GM12878 (cell line): ENCODE data around the gene C3orf70. TPM values are rescaled to one million over a fixed set of nuclear protein-coding genes. Genes with fewer than 3 reads are reported as not detected.
A peak's percentile ranks its signal among the peaks of the same experiment; 100 is the strongest.

Experiments used
- ATAC-seq: fragments of 200-7000 bp; cut with Tn5 transposase; 3 replicates; pipeline ENCODE4 v1.9.1; 2020; ENCODE audit warnings: mild to moderate bottlenecking, moderate library complexity
- BruUV-seq: library from RNA; stranded (reverse); fragments of 400-500 nt; replicated peaks from 2 replicates; lab custom pipeline; 2021; lab: Mats Ljungman, UMichigan
- CTCF ChIA-PET: fragments of 300-600 bp; sonication (Branson Sonifier 250); formaldehyde crosslinking; extraction: SDS; loops from one replicate; lab custom pipeline; 2021; ENCODE audit warnings: inconsistent platforms; lab: Yijun Ruan, JAX
- POLR2A ChIA-PET: fragments of 350-600 bp; formaldehyde crosslinking; extraction: SDS; loops from one replicate; lab custom pipeline; 2021; ENCODE audit warnings: inconsistent platforms; lab: Charles Lee
- RAD21 ChIA-PET: fragments of 300-600 bp; sonication (Branson Sonifier 250); formaldehyde crosslinking; loops from one replicate; lab custom pipeline; 2023; ENCODE audit warnings: antibody characterized with exemption; ENCODE audit not compliant: unreplicated experiment; lab: Charles Lee
- SMC1A ChIA-PET: fragments of 300-600 bp; sonication (Branson Sonifier 250); formaldehyde crosslinking; loops from one replicate; lab custom pipeline; 2023; ENCODE audit not compliant: unreplicated experiment, uncharacterized antibody; lab: Charles Lee
- DNase-seq: peaks from one replicate; pipeline ENCODE4 v3.0.0-alpha.2; 2011; ENCODE audit warnings: low read depth, low spot score
- FAIRE-seq: peaks from 3 replicates; lab custom pipeline; 2011; peaks lifted over from hg19 to GRCh38; lab: Jason Lieb, UNC
- H2AFZ ChIP-seq: 2 replicates; pipeline ENCODE4 v1.6.0; 2011; ENCODE audit warnings: low read depth, low read length, control low read depth; ENCODE audit not compliant: control insufficient read depth
- H3K27ac ChIP-seq: 2 replicates; pipeline ENCODE4 v1.5.1; 2011; ENCODE audit warnings: control low read depth; ENCODE audit not compliant: control insufficient read depth, insufficient read depth
- H3K27me3 ChIP-seq, 2 experiments: replicated peaks in 1 of 2; 2 replicates each; pipeline versions ENCODE4 v1.6.0 to v1.6.1; 2011; ENCODE audit warnings: low read length in 1 of 2; ENCODE audit not compliant: control insufficient read depth in 2 of 2, insufficient read depth in 2 of 2
- H3K36me3 ChIP-seq, 2 experiments: 2 replicates each; pipeline ENCODE4 v1.5.1; 2011; ENCODE audit warnings: low read length in 1 of 2; ENCODE audit not compliant: control insufficient read depth in 2 of 2, insufficient read depth in 2 of 2
- H3K4me1 ChIP-seq: 2 replicates; pipeline ENCODE4 v1.6.1; 2011; ENCODE audit warnings: mild to moderate bottlenecking, low read length, moderate library complexity, mixed read lengths; ENCODE audit not compliant: control insufficient read depth, insufficient read depth
- H3K4me2 ChIP-seq: 2 replicates; pipeline ENCODE4 v1.6.0; 2011; ENCODE audit warnings: control low read depth; ENCODE audit not compliant: control insufficient read depth, insufficient read depth
- H3K4me3 ChIP-seq: fragments of 200-600 bp; sonication (generic); 2 replicates; pipeline ENCODE4 v1.5.1; 2016
- H3K79me2 ChIP-seq: 2 replicates; pipeline ENCODE4 v1.6.0; 2011; ENCODE audit warnings: low read length; ENCODE audit not compliant: control insufficient read depth, insufficient read depth
- H3K9ac ChIP-seq: 2 replicates; pipeline ENCODE4 v1.8.0; 2011; ENCODE audit warnings: low read length, control low read depth, mixed read lengths; ENCODE audit not compliant: control insufficient read depth, insufficient read depth
- H3K9me3 ChIP-seq: replicated peaks from 3 replicates; pipeline ENCODE4 v1.5.1; 2011; ENCODE audit warnings: mild to moderate bottlenecking, low read length; ENCODE audit not compliant: control insufficient read depth, insufficient read depth
- H4K20me1 ChIP-seq: 2 replicates; pipeline ENCODE4 v1.6.0; 2011; ENCODE audit not compliant: control insufficient read depth, insufficient read depth
- BCL3 ChIP-seq: IDR thresholded peaks from 2 replicates; pipeline ENCODE4 v1.6.1; 2011; ENCODE audit warnings: borderline replicate concordance, low read depth, mild to moderate bottlenecking, moderate library complexity, low read length; ENCODE audit not compliant: insufficient read depth, poor library complexity, severe bottlenecking
- CREM ChIP-seq: IDR thresholded peaks from 2 replicates; pipeline ENCODE4 v1.6.1; 2014; ENCODE audit warnings: antibody characterized with exemption, low read depth
- CTCF ChIP-seq, 3 experiments: IDR thresholded peaks in 2 of 3; conservative IDR thresholded peaks in 1 of 3; 2 replicates each; pipeline ENCODE4 v1.5.1; 2011; ENCODE audit warnings: low read depth in 3 of 3, low read length in 3 of 3, mild to moderate bottlenecking in 3 of 3, control low read depth in 2 of 3, moderate library complexity in 2 of 3, inconsistent platforms in 1 of 3, mixed read lengths in 1 of 3; ENCODE audit not compliant: control insufficient read depth in 2 of 3, insufficient read depth in 1 of 3; ENCODE audit errors: extremely low read depth in 1 of 3
- MEF2B ChIP-seq: fragments of 450-650 bp; IDR thresholded peaks from 2 replicates; pipeline ENCODE4 v1.6.1; 2018; ENCODE audit warnings: mild to moderate bottlenecking, moderate library complexity; ENCODE audit not compliant: partially characterized antibody, poor library complexity, severe bottlenecking
- MTA2 ChIP-seq: fragments of 450-650 bp; IDR thresholded peaks from 2 replicates; pipeline ENCODE4 v1.6.1; 2016; ENCODE audit warnings: low read depth, mild to moderate bottlenecking, moderate library complexity
- MTA3 ChIP-seq: IDR thresholded peaks from 2 replicates; pipeline ENCODE4 v1.6.1; 2012; ENCODE audit warnings: low read length, inconsistent platforms, borderline replicate concordance
- NBN ChIP-seq: fragments of 450-650 bp; IDR thresholded peaks from 2 replicates; pipeline ENCODE4 v1.6.1; 2016
- STAT3 ChIP-seq: IDR thresholded peaks from 2 replicates; pipeline ENCODE4 v1.6.1; 2011; ENCODE audit warnings: low read depth, low read length, improper control_type of control experiment
- ZNF24 ChIP-seq: fragments of 450-650 bp; IDR thresholded peaks from 2 replicates; pipeline ENCODE4 v1.6.1; 2017; ENCODE audit warnings: antibody characterized with exemption, mild to moderate bottlenecking
- WGBS: methylation state at CpG from one replicate; pipeline ENCODE4 v1.1.6; 2016; ENCODE audit warnings: low lambda C conversion rate; ENCODE audit not compliant: insufficient replicate concordance, insufficient coverage; ENCODE audit errors: missing lambda C conversion rate; 5-methylcytosine and 5-hydroxymethylcytosine counted together
- in situ Hi-C: fragments of 300-500 bp; cut with MboI; formaldehyde crosslinking; loops from 9 replicates; pipeline ENCODE4 v1.14.3; 2018; ENCODE audit warnings: mixed read lengths
- intact Hi-C: fragments of 100-400 bp; cut with micrococcal nuclease; formaldehyde crosslinking; loops from one replicate; pipeline ENCODE4 v1.14.2; 2022; ENCODE audit not compliant: unreplicated experiment
- polyA plus RNA-seq, 11 experiments: library from polyadenylated mRNA; depleted of rRNA in 4 of 11; unstranded in 6 of 11; stranded (reverse) in 5 of 11; fragments of >200 nt; fragmentation: Nextera tagmentation in 4 of 11; fragmentation: Illumina TruSeq in 1 of 11; extraction: Ambion mirVana in 4 of 11; extraction: Trizol in 1 of 11; gene quantifications; 1 replicate in 1 of 11; 2 replicates in 10 of 11; pipeline versions ENCODE4 v1.2.1 to v1.2.3, GENCODE V29; 2011 to 2016; ENCODE audit warnings: inconsistent platforms in 2 of 11, missing spikeins in 2 of 11, low read depth in 1 of 11
- total RNA-seq, 4 experiments: library from RNA; depleted of rRNA in 3 of 4; stranded (reverse); fragments of >200 nt in 3 of 4; fragmentation: Illumina TruSeq in 1 of 4; extraction: Trizol in 1 of 4; gene quantifications; 2 replicates each; pipeline versions ENCODE4 v1.2.1 to v1.2.3, GENCODE V29; 2013 to 2021
- TF ChIP-seq, protein P1 (sequence below): IDR thresholded peaks from 2 replicates; pipeline ENCODE4 v1.6.1; 2012; ENCODE audit warnings: low read depth, low read length, improper control_type of control experiment

Gene C3orf70
- total and polyA plus RNA-seq, 10 of the 15 experiments (the other 5 are each of a cell fraction or from before 2014, with no cell fraction given): 0.03 to 0.04 TPM; not detected in 8

DNA sequence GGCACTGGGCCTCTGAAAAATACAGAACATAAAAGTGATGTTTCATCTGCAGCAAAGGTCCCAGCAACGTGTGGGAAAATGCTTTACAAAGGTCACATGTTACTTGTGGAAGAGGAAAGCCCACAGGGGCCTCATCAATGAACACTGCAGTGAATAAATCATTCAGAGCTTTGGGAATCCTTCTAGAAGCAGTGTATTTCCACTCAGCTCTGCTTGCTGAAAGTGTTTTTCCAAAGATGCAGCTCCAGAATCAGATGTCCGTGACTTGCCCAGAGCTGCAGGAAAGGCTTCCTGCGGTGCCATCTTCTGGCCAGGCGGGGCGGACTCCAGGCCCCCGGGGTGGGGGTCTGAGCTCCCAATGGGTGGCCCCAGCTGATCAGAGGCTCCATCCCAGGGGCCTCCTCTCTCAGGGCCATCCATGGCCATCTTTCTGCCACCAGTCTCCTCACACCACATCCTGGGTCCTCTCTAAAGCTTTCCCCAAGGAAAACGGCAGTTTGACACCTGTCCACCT, 81.5 kb downstream of the C3orf70 start (continued):
- TF ChIP-seq, protein P1, sequence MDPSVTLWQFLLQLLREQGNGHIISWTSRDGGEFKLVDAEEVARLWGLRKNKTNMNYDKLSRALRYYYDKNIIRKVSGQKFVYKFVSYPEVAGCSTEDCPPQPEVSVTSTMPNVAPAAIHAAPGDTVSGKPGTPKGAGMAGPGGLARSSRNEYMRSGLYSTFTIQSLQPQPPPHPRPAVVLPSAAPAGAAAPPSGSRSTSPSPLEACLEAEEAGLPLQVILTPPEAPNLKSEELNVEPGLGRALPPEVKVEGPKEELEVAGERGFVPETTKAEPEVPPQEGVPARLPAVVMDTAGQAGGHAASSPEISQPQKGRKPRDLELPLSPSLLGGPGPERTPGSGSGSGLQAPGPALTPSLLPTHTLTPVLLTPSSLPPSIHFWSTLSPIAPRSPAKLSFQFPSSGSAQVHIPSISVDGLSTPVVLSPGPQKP: no peak
- TF ChIP-seq STAT3 (no peak), BCL3 (no peak), MTA2 (no peak), CREM (no peak), NBN (no peak), ZNF24 (no peak), MEF2B (no peak)

DNA sequence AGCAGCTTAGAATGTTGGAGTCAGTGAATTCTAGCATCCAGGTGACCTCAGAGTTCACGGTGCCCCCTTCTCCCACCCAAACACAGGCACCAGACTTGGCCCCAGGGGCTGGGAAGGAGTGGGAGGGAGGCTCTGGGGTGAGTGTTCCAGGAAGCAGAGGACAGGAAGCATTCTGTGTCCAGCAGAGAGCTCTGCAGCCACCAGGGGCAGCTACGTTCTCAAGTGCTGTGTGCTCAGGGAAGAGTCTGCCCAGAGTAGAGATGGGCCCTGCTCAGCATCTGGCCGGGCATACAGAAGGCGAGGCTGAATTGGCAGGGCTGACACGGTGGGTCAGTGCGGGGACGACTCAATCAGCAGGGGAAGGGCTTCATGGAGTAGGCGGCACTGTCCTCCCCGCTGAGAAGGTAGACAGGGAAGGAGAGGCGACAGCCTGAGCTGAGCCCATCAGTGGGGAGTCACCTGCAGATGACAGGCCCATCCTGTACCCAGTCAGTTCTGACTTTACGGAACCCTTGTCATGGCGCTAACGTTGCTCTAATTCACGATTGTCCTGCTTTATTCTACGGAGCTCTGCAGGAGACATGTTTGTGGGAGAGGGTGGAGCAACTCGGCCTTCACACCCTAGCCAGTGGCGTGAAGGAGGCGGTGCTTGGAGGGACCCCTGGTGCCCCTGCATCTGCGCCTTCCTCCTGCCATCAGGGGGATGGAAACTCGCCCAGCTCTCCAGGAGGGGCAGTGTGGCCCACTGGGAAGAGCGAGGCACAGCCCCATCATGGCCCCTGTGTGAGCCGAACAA, 82.2 kb downstream of the C3orf70 start:
- in situ Hi-C loops: no loop called here
- RAD21 ChIA-PET: no interaction called here
- Histone ChIP-seq H3K4me1 (no peaks in the 10 kb centered on the region), H3K27me3 (no peaks in the 10 kb centered on the region), H3K36me3 (no peaks in the 10 kb centered on the region), H2AFZ (no peak overlapping the region), H3K79me2 (no peaks in the 10 kb centered on the region), H3K9me3 (no peaks in the 10 kb centered on the region), H3K27ac (no peak overlapping the region), H3K4me2 (no peak overlapping the region), H3K9ac (no peak overlapping the region), H4K20me1 (no peaks in the 10 kb centered on the region), H3K4me3 (no peak overlapping the region)
- no TSS peak for BruUV-seq
- POLR2A ChIA-PET: no interaction called here
- DNase-seq (no peak), ATAC-seq (peak; percentile 78), FAIRE-seq (no peak)
- intact Hi-C loops: no loop called here
- WGBS: 56% methylated on average over 22 of the region's 22 CpGs
- CTCF ChIA-PET: interaction anchor here (0.9 to 3.3 kb wide), 2 partner anchors 42 to 105 kb away, joined by 3 to 11 read pairs; no protein-coding TSS in a partner anchor
- SMC1A ChIA-PET: no interaction called here
- TF ChIP-seq MTA3 (no peak), CTCF (IDR thresholded peaks at IDR 0.05 in 2 of 3, conservative IDR thresholded peaks at IDR 0.05 in 1 of 3; ENCODE audit: control insufficient read depth in 2 of 3, extremely low read depth in 1 of 3, insufficient read depth in 1 of 3, low read depth in 3 of 3, low read length in 3 of 3) (0 out of 6 replicates have a peak, but pooled peaks have one; percentile 1 to 9 (median 6))
